Tibial nerve (tissue), 4 donors: Measurements from ENCODE around the gene SPIRE2. TPM values are rescaled to one million over a fixed set of nuclear protein-coding genes. Genes with fewer than 3 reads are reported as not detected.

Experiments
- DNase-seq, 2 donors: peaks; one replicate each; pipeline ENCODE4 v3.0.0-alpha.2; 2019; ENCODE audit warnings: low spot score in 2 of 2
- H3K27ac ChIP-seq, 4 donors: fragments of 200-600 bp; sonication (generic) in 3 of 4; one replicate each; pipeline ENCODE4 v1.5.1; 2017 to 2019; ENCODE audit warnings: mild to moderate bottlenecking in 1 of 4
- H3K27me3 ChIP-seq, 2 donors: fragments of 200-600 bp; sonication (generic) in 1 of 2; one replicate each; pipeline versions ENCODE4 v1.5.1 to v1.6.0; 2017 to 2019
- H3K36me3 ChIP-seq, 3 donors: fragments of 200-600 bp; sonication (generic); one replicate each; pipeline ENCODE4 v1.5.1; 2018 to 2019
- H3K4me1 ChIP-seq, 4 donors: fragments of 200-600 bp; sonication (generic) in 3 of 4; one replicate each; pipeline ENCODE4 v1.5.1; 2017 to 2019
- H3K4me3 ChIP-seq, 4 donors: fragments of 200-600 bp; sonication (generic) in 3 of 4; one replicate each; pipeline ENCODE4 v1.5.1; 2017 to 2019; ENCODE audit warnings: mild to moderate bottlenecking in 1 of 4, moderate library complexity in 1 of 4
- H3K9me3 ChIP-seq, 4 donors: fragments of 200-600 bp; sonication (generic) in 3 of 4; one replicate each; pipeline ENCODE4 v1.5.1; 2017 to 2019
- CTCF ChIP-seq, 5 experiments: fragments of 200-600 bp in 3 of 5; fragments of 450-650 bp in 2 of 5; sonication (generic) in 3 of 5; IDR thresholded peaks; one replicate each; pipeline ENCODE4 v1.5.1; 2016 to 2019; ENCODE audit warnings: antibody characterized with exemption in 5 of 5, mild to moderate bottlenecking in 3 of 5, moderate library complexity in 2 of 5
- EP300 ChIP-seq, 2 donors: sonication (generic); formaldehyde crosslinking; IDR thresholded peaks; one replicate each; pipeline ENCODE4 v1.6.1; 2017; ENCODE audit warnings: antibody characterized with exemption in 2 of 2, mild to moderate bottlenecking in 1 of 2
- POLR2A ChIP-seq, 2 donors: fragments of 450-650 bp; IDR thresholded peaks; one replicate each; pipeline ENCODE4 v1.6.1; 2017; ENCODE audit warnings: antibody characterized with exemption in 2 of 2, mild to moderate bottlenecking in 2 of 2, moderate library complexity in 2 of 2
- WGBS, 2 donors: methylation state at CpG; one replicate each; pipeline ENCODE4 v1.1.5; 2018; 5-methylcytosine and 5-hydroxymethylcytosine counted together
- total RNA-seq, 4 donors: library from RNA; depleted of rRNA; stranded (reverse); fragments of >200 nt; gene quantifications; one replicate each; pipeline ENCODE4 v1.1.0, GENCODE V29; 2016

Gene SPIRE2
- total RNA-seq, 4 donors from 2014 or later, result 1.1 to 7.2 (median 3.1) TPM; not detected in 1

DNA sequence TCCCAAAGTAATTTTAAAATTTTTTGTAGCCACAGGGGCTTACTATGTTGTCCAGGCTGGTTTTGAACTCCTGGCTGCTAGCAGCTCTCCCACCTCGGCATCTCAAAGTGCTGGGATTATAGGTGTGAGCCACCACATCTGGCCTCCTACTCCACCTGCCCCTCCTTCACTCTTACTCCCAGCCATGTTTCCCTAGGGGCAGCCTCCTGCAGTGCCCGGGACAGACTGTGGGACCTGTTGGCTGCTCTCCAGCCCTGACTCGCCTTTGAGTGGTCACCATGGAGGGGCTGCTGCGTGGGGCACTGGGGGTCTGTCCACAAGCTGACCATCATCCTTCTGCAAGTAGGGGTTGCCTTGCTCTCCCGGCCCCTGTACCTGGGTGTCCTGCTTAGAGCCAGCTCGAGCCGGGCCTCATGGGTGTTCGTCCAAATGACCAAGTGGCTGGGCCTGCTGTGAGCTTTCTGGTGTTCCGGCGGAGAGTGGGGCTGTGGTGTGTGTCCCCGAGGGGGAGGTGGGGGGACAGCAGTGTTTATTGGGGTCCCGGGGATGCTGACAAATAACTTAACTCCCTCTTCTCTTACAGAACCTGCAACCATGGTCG, 16.6 kb downstream of the SPIRE2 start:
- H3K4me3 ChIP-seq, result no peak overlapping the region
- no peak for TF ChIP-seq CTCF (IDR thresholded peaks at IDR 0.05)
- no peak for TF ChIP-seq POLR2A (IDR thresholded peaks at IDR 0.05)
- TF ChIP-seq EP300 (IDR thresholded peaks at IDR 0.05), result no peak
- no peaks in the 10 kb centered on the region for H3K9me3 ChIP-seq
- H3K27ac ChIP-seq, result no peak overlapping the region
- no peaks in the 10 kb centered on the region for H3K36me3 ChIP-seq
- peaks cover 0 to 5% of the 10 kb centered on the region in 2 donors for H3K27me3 ChIP-seq
- H3K4me1 ChIP-seq, result no peaks in the 10 kb centered on the region
- 78 to 85% methylated on average over 12 to 13 of the region's 13 CpGs for WGBS, 2 donors
- DNase-seq, result no peak

DNA sequence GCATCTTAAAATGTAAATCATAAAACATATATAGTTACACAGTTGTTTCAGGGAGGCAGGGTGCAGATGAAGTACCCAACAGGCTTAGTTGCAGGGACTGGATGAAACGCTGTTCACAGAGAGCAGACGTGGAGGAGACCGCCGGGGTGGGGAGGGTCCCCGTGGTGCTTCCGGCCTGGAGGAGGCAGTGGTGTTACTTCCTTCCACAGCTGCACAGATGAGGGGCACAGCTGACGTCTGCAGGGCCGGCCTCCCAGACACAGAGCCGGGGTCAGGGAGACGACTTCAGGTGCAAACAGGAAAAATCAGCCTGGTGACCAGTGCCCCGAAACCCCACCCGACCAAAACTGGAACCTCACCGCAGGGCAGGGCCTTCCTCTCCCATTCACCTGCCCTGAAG, 17.1 kb downstream of the SPIRE2 start:
- no peak for DNase-seq
- WGBS, 2 donors, result 51 to 57% methylated on average over 13 of the region's 13 CpGs
- Histone ChIP-seq H3K9me3 (no peaks in the 10 kb centered on the region), H3K4me1 (no peaks in the 10 kb centered on the region), H3K36me3 (no peaks in the 10 kb centered on the region), H3K4me3 (no peak overlapping the region), H3K27ac (no peak overlapping the region), H3K27me3 (peaks cover 0 to 5% of the 10 kb centered on the region in 2 donors)
- no peak for TF ChIP-seq POLR2A (IDR thresholded peaks at IDR 0.05)
- no peak for TF ChIP-seq CTCF (IDR thresholded peaks at IDR 0.05)

DNA sequence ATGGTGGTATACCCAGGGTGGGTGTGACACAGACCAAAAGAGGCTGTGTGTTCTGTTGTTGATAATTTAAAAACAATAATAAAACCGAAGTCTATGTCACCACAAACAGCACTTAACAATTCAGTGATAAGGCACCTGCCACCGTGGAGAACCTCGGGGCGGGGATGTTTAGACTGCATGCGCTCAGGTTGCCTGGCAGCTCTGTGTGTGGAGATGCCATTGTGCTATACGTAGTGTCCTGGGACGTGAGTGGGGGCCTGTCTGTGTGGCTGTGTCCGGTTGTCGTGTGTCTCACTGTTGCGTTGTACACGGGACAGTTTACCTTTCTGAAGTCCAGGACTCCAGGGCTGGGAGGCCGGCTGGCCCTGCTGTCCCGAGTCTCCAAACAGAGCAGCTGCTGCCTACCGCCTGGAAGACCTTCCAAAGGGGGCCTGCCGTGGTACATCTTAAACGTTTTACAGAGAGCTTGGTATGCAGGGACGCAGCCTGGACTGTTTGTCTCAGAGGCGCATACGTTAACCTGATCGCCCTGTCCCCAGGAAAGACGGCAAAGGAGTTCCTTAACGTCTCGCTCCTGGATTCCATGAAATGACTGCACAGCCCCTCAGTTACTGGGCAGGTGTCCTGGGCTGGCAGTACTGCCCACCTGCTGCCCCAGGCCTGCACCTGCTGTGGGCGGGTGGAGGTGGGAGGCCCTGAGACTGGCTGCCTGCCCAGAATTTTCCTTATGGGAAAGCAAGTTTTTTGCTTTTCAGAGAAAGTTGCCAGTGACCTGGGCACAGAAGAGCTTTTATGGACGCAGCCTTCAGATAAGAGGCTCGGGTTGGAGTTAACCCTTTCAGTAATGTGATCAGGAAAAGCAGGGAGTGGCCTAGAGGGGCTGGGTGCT, 19.0 kb downstream of the SPIRE2 start:
- no peaks in the 10 kb centered on the region for H3K36me3 ChIP-seq
- DNase-seq, result no peak
- H3K27me3 ChIP-seq, result no peaks in the 10 kb centered on the region
- H3K4me1 ChIP-seq, result no peaks in the 10 kb centered on the region
- TF ChIP-seq POLR2A (IDR thresholded peaks at IDR 0.05) (no peak), CTCF (IDR thresholded peaks at IDR 0.05) (no peak), EP300 (IDR thresholded peaks at IDR 0.05) (no peak)
- H3K9me3 ChIP-seq, result no peaks in the 10 kb centered on the region
- WGBS, 2 donors, result 69 to 78% methylated on average over 14 to 26 of the region's 26 CpGs
- H3K27ac ChIP-seq, result no peak overlapping the region
- no peak overlapping the region for H3K4me3 ChIP-seq

DNA sequence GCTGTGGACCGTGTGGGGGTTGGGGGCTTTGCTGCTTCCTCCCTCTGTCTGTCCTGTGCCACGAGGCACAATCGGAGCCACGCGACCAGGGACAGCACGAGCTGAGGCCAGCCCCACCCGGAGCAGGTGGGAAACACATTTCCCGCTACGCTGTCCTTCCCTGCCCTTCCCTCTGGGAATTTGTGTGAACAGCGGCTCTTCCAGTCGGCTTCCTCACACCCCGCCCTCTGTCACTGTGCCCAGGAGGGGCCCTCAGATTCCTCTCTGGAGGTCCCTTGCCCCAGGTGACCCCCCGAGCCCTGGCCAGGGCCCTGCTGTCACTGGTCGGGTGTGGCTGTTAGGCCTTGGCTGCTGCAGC, 19.6 kb downstream of the SPIRE2 start:
- H3K27me3 ChIP-seq, result no peaks in the 10 kb centered on the region
- H3K4me1 ChIP-seq, result no peaks in the 10 kb centered on the region
- no peak overlapping the region for H3K4me3 ChIP-seq
- H3K36me3 ChIP-seq, result no peaks in the 10 kb centered on the region
- DNase-seq, result no peak
- TF ChIP-seq CTCF (IDR thresholded peaks at IDR 0.05) (no peak), EP300 (IDR thresholded peaks at IDR 0.05) (no peak), POLR2A (IDR thresholded peaks at IDR 0.05) (no peak)
- no peaks in the 10 kb centered on the region for H3K9me3 ChIP-seq
- no peak overlapping the region for H3K27ac ChIP-seq
- WGBS, 2 donors, result 54 to 61% methylated on average over 9 to 14 of the region's 14 CpGs

GRCh38 chr16:89848974-89849373, 20.7 kb downstream of the SPIRE2 start:
- Histone ChIP-seq H3K27ac (no peak overlapping the region), H3K4me1 (no peaks in the 10 kb centered on the region), H3K27me3 (no peaks in the 10 kb centered on the region), H3K9me3 (no peaks in the 10 kb centered on the region), H3K4me3 (no peak overlapping the region), H3K36me3 (no peaks in the 10 kb centered on the region)
- TF ChIP-seq EP300 (IDR thresholded peaks at IDR 0.05) (no peak), POLR2A (IDR thresholded peaks at IDR 0.05) (no peak), CTCF (IDR thresholded peaks at IDR 0.05) (no peak)
- DNase-seq, result no peak
- 86 to 88% methylated on average over 7 to 8 of the region's 11 CpGs for WGBS, 2 donors
